Endothelial cell of umbilical vein (primary cell): ENCODE data around the gene CAPN12. TPM values are rescaled to one million over a fixed set of nuclear protein-coding genes. Genes with fewer than 3 reads are reported as not detected.

ENCODE experiments used
- BruUV-seq: library from RNA; stranded (reverse); fragments of 400-500 nt; replicated peaks from 2 replicates; lab custom pipeline; 2021; lab: Mats Ljungman, UMichigan
- CTCF ChIA-PET: fragments of 300-600, 350-600 bp; sonication (Branson Sonifier 250); formaldehyde crosslinking; loops from one replicate; lab custom pipeline; 2021; ENCODE audit warnings: antibody characterized with exemption, inconsistent platforms; lab: Charles Lee
- POLR2A ChIA-PET: fragments of 300-600, 350-600 bp; sonication (Branson Sonifier 250); formaldehyde crosslinking; loops from one replicate; lab custom pipeline; 2021; ENCODE audit warnings: antibody characterized with exemption, inconsistent platforms; lab: Charles Lee
- DNase-seq: peaks from one replicate; pipeline ENCODE4 v3.0.0-alpha.2; 2011; ENCODE audit warnings: low read depth, low spot score
- FAIRE-seq: peaks from 2 replicates; lab custom pipeline; 2011; peaks lifted over from hg19 to GRCh38; lab: Jason Lieb, UNC
- H2AFZ ChIP-seq: 2 replicates; pipeline ENCODE4 v1.6.0; 2012; ENCODE audit warnings: low read depth, low read length, control low read depth, inconsistent platforms
- H3K27ac ChIP-seq: 2 replicates; pipeline ENCODE4 v1.5.1; 2011; ENCODE audit warnings: low read depth, mild to moderate bottlenecking, control low read depth, low read length, moderate library complexity; ENCODE audit not compliant: insufficient read depth
- H3K27me3 ChIP-seq, 2 experiments: 2 replicates each; pipeline versions ENCODE4 v1.6.0 to v1.6.1; 2011; ENCODE audit warnings: low read length in 2 of 2, mixed read lengths in 1 of 2; ENCODE audit not compliant: control insufficient read depth in 2 of 2, insufficient read depth in 2 of 2
- H3K36me3 ChIP-seq, 2 experiments: 2 replicates in 1 of 2; 3 replicates in 1 of 2; pipeline ENCODE4 v1.5.1; 2011; ENCODE audit warnings: low read length in 2 of 2, mild to moderate bottlenecking in 1 of 2, moderate library complexity in 1 of 2; ENCODE audit not compliant: control insufficient read depth in 2 of 2, insufficient read depth in 2 of 2; ENCODE audit errors: extremely low read depth in 1 of 2
- H3K4me1 ChIP-seq: 3 replicates; pipeline ENCODE4 v1.5.1; 2011; ENCODE audit warnings: mild to moderate bottlenecking, low read length; ENCODE audit not compliant: control insufficient read depth, insufficient read depth; ENCODE audit errors: extremely low read depth
- H3K4me2 ChIP-seq: 2 replicates; pipeline ENCODE4 v1.6.1; 2011; ENCODE audit warnings: low read length, control low read depth, mixed read lengths; ENCODE audit not compliant: insufficient read depth
- H3K4me3 ChIP-seq, 3 experiments: fragments of 200-600 bp in 1 of 3; sonication (generic), shearing (Covaris generic) in 1 of 3; replicated peaks in 1 of 3; 2 replicates each; pipeline ENCODE4 v1.5.1; 2011 to 2016; ENCODE audit warnings: control low read depth in 3 of 3, low read length in 3 of 3, mild to moderate bottlenecking in 2 of 3, inconsistent platforms in 1 of 3, low read depth in 1 of 3, moderate library complexity in 1 of 3; ENCODE audit not compliant: insufficient read depth in 1 of 3
- H3K79me2 ChIP-seq: 2 replicates; pipeline ENCODE4 v1.6.0; 2012; ENCODE audit warnings: low read length, inconsistent platforms; ENCODE audit not compliant: control insufficient read depth, insufficient read depth
- H3K9ac ChIP-seq: replicated peaks from 2 replicates; pipeline ENCODE3; 2011; ENCODE audit warnings: low read length, control low read depth; ENCODE audit not compliant: insufficient read depth; ENCODE audit errors: extremely low read depth
- H3K9me1 ChIP-seq: replicated peaks from 3 replicates; pipeline ENCODE4 v1.6.0; 2011; ENCODE audit warnings: mild to moderate bottlenecking, low read length; ENCODE audit not compliant: control insufficient read depth, insufficient read depth; ENCODE audit errors: extremely low read depth
- H3K9me3 ChIP-seq: replicated peaks from 2 replicates; pipeline ENCODE4 v1.5.1; 2012; ENCODE audit warnings: low read length, inconsistent platforms; ENCODE audit not compliant: control insufficient read depth, insufficient read depth
- H4K20me1 ChIP-seq: replicated peaks from 2 replicates; pipeline ENCODE3; 2011; ENCODE audit warnings: mild to moderate bottlenecking, low read length; ENCODE audit not compliant: control insufficient read depth, insufficient read depth; ENCODE audit errors: extremely low read depth
- CTCF ChIP-seq, 2 donors: IDR thresholded peaks; 1 replicate in 1 of 2; 2 replicates in 1 of 2; pipeline ENCODE4 v1.5.1; 2011; ENCODE audit warnings: low read length in 2 of 2, mild to moderate bottlenecking in 2 of 2, moderate library complexity in 2 of 2, control low read depth in 1 of 2, inconsistent platforms in 1 of 2, low read depth in 1 of 2; ENCODE audit not compliant: insufficient read depth in 1 of 2; ENCODE audit errors: extremely low read depth in 1 of 2
- EZH2 ChIP-seq: IDR thresholded peaks from 2 replicates; pipeline ENCODE4 v1.6.1; 2012; ENCODE audit warnings: borderline replicate concordance, low read depth, mild to moderate bottlenecking, moderate library complexity, low read length, inconsistent platforms; ENCODE audit not compliant: severe bottlenecking
- FOS ChIP-seq: IDR thresholded peaks from 2 replicates; pipeline ENCODE4 v1.6.1; 2011; ENCODE audit warnings: mild to moderate bottlenecking, low read length, moderate library complexity, borderline replicate concordance; ENCODE audit not compliant: insufficient read depth
- GATA2 ChIP-seq: IDR thresholded peaks from 2 replicates; pipeline ENCODE4 v1.7.0; 2011; ENCODE audit warnings: low read depth, mild to moderate bottlenecking, moderate library complexity, mixed read lengths, low read length; ENCODE audit not compliant: insufficient read length, insufficient read depth
- JUN ChIP-seq: IDR thresholded peaks from 2 replicates; pipeline ENCODE4 v1.6.1; 2011; ENCODE audit warnings: borderline replicate concordance, low read depth; ENCODE audit not compliant: insufficient read length, insufficient read depth
- MYC ChIP-seq: IDR thresholded peaks from one replicate; pipeline ENCODE4 v1.6.1; 2011; ENCODE audit warnings: mild to moderate bottlenecking, low read depth, low read length
- POLR2A ChIP-seq: IDR thresholded peaks from 2 replicates; pipeline ENCODE4 v1.6.1; 2012; ENCODE audit warnings: low read depth, mild to moderate bottlenecking, control low read depth, low read length
- POLR2AphosphoS5 ChIP-seq: IDR thresholded peaks from 2 replicates; pipeline ENCODE4 v1.6.1; 2012; ENCODE audit warnings: low read depth, mild to moderate bottlenecking, control low read depth, low read length, moderate library complexity; ENCODE audit not compliant: insufficient read depth
- dilution Hi-C: fragments of 300-500 bp; cut with MboI; formaldehyde crosslinking; loops from one replicate; pipeline ENCODE4 v1.15.0; 2019; ENCODE audit warnings: low sequenced_read_pairs; ENCODE audit not compliant: extremely low pct_ligation_motif_present
- intact Hi-C: fragments of 100-400 bp; cut with micrococcal nuclease; formaldehyde crosslinking; loops from one replicate; pipeline ENCODE4 v1.10.0; 2022
- polyA plus RNA-seq, 4 experiments: library from polyadenylated mRNA; depleted of rRNA in 3 of 4; stranded (reverse) in 3 of 4; unstranded in 1 of 4; fragments of >200 nt; gene quantifications; 2 replicates each; pipeline versions ENCODE4 v1.2.1 to v1.2.3, GENCODE V29; 2011 to 2012; ENCODE audit warnings: missing spikeins in 1 of 4
- total RNA-seq: library from RNA; stranded (reverse); gene quantifications from 2 replicates; pipeline ENCODE4 v1.2.3, GENCODE V29; 2021
- TF ChIP-seq, protein P1 (sequence below): IDR thresholded peaks from 2 replicates; pipeline ENCODE4 v1.6.1; 2011; ENCODE audit not compliant: insufficient read depth, insufficient read length

Gene CAPN12
- total and polyA plus RNA-seq, 2 donors (not counting 3 experiments of a cell fraction or from before 2014, with no cell fraction given) = 0.35 TPM; not detected in 1

GRCh38 chr19:38695317-38695683 is 49.0 kb downstream of the CAPN12 start:
- ChIA-PET CTCF (interaction anchor here (0.8 to 1.1 kb wide), 2 partner anchors 9 to 36 kb away, joined by 3 read pairs; no protein-coding TSS in a partner anchor), POLR2A (no interaction called here)
- H3K27me3 ChIP-seq = no peaks in the 10 kb centered on the region
- H3K9me3 ChIP-seq = no peaks in the 10 kb centered on the region
- H3K4me2 ChIP-seq = no peak overlapping the region
- peaks cover 94% of the 10 kb centered on the region for H3K79me2 ChIP-seq
- peaks cover 2 to 9% of the 10 kb centered on the region in 2 experiments for H3K36me3 ChIP-seq
- intact Hi-C loops (no loop called here), dilution Hi-C loops (no loop called here)
- no peaks in the 10 kb centered on the region for H3K9me1 ChIP-seq
- H3K4me1 ChIP-seq = peaks cover 37% of the 10 kb centered on the region
- no peak overlapping the region for H2AFZ ChIP-seq
- no peaks in the 10 kb centered on the region for H4K20me1 ChIP-seq
- no peak for FAIRE-seq
- TF ChIP-seq EZH2 (no peak), GATA2 (no peak), JUN (no peak), POLR2AphosphoS5 (no peak), FOS (no peak), CTCF (IDR thresholded peaks at IDR 0.05; ENCODE audit: extremely low read depth in 1 of 2, insufficient read depth in 1 of 2, low read depth in 1 of 2, low read length in 2 of 2) (no peak), MYC (no peak), POLR2A (no peak)
- TF ChIP-seq, protein P1, sequence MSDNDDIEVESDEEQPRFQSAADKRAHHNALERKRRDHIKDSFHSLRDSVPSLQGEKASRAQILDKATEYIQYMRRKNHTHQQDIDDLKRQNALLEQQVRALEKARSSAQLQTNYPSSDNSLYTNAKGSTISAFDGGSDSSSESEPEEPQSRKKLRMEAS = no peak
- BruUV-seq = no TSS peak
- no peak overlapping the region for H3K27ac ChIP-seq
- H3K9ac ChIP-seq = no peak overlapping the region
- no peak for DNase-seq
- H3K4me3 ChIP-seq = no peak overlapping the region
